ENCODE results near the gene KRTAP24-1. TPM values are rescaled to one million over a fixed set of nuclear protein-coding genes. Genes with fewer than 3 reads are reported as not detected.

Gene KRTAP24-1
- total and polyA plus RNA-seq, 2 of the 4 experiments (the other 2 are of a cell fraction), result not detected

DNA sequence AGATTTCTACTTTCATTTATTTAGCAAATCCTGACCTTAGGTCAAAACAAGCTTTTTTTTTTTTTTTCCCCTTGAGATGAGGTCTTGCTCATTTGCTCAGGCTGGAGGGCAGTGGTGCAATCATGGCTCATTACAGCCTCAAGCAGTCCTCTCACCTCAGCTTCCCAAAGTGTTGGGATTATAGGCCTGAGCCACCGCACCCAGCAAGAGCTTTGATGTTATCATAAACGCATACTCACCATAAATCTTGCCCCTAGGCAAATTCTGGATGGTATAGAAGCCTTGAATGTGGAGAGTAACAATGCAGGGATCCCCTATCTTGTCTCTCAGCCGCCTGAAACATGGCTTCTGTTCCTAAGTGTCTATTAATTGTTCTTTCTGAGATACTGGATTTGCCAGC lies 42.1 kb downstream of the KRTAP24-1 start:
- Histone ChIP-seq H3K4me1 (ENCODE audit: control insufficient read depth, insufficient read depth, low read length) (no peaks in the 10 kb centered on the region), H3K14ac (replicated peaks; ENCODE audit: low read depth, low read length) (no peak overlapping the region), H4K8ac (ENCODE audit: low read depth in 2 of 2, low read length in 2 of 2) (no peak overlapping the region), H3K4me2 (ENCODE audit: low read depth, low read length) (no peak overlapping the region), H3K4me3 (ENCODE audit: insufficient read depth, low read depth, low read length) (no peak overlapping the region), H3K36me3 (ENCODE audit: control insufficient read depth, insufficient read depth, low read length) (no peaks in the 10 kb centered on the region), H3K23ac (ENCODE audit: low read depth, low read length) (no peak overlapping the region), H3K9me1 (ENCODE audit: insufficient read depth, low read length) (no peaks in the 10 kb centered on the region), H2BK5ac (ENCODE audit: low read depth, low read length, poor library complexity, severe bottlenecking) (no peak overlapping the region), H2BK20ac (ENCODE audit: low read depth, low read length) (no peak overlapping the region), H2AK5ac (ENCODE audit: low read depth, low read length) (no peak overlapping the region), H4K91ac (ENCODE audit: insufficient read depth, low read depth, low read length) (no peak overlapping the region), H3K27ac (ENCODE audit: insufficient read depth, low read length) (no peak overlapping the region), H2BK120ac (ENCODE audit: low read depth, low read length) (no peak overlapping the region), H3K4ac (ENCODE audit: low read depth, low read length) (no peak overlapping the region), H2BK15ac (ENCODE audit: low read depth, low read length) (no peak overlapping the region), H3K56ac (ENCODE audit: extremely low read depth, insufficient read depth, low read length) (no peak overlapping the region), H3K9ac (ENCODE audit: low read depth, low read length) (no peak overlapping the region), H4K20me1 (ENCODE audit: insufficient read depth, low read length) (no peaks in the 10 kb centered on the region), H3K27me3 (ENCODE audit: control insufficient read depth, insufficient read depth, low read length) (no peaks in the 10 kb centered on the region), H2AFZ (replicated peaks; ENCODE audit: low read length, poor library complexity) (no peak overlapping the region), H3K79me1 (ENCODE audit: low read depth in 1 of 2, low read length in 2 of 2) (no peaks in the 10 kb centered on the region), H3K9me3 (ENCODE audit: control insufficient read depth, insufficient read depth, low read length) (peaks cover 2% of the 10 kb centered on the region; the same call in 1 of the 2 replicates), H3K18ac (ENCODE audit: low read depth, low read length) (no peak overlapping the region), H2AK9ac (replicated peaks; ENCODE audit: low read depth, low read length, poor library complexity) (no peak overlapping the region), H4K5ac (ENCODE audit: low read depth, low read length) (no peak overlapping the region)
- no TSS peak for BruUV-seq (replicated peaks)
- no CpG with 5 or more reads among the region's 3 CpGs for WGBS, 2 experiments (ENCODE audit: extremely low coverage in 2 of 2, insufficient read length in 1 of 2)
- DNase-seq, result no peak
- ChIA-PET CTCF (no interaction called here), POLR2A (ENCODE audit: unreplicated experiment) (no interaction called here)
- in situ Hi-C loops (cut with MboI; ENCODE audit: low sequenced_read_pairs) (no loop called here), dilution Hi-C loops (cut with HindIII; ENCODE audit: low sequenced_read_pairs, unreplicated experiment) (no loop called here), intact Hi-C loops (cut with micrococcal nuclease) (no loop called here)
- no peak for ATAC-seq (ENCODE audit: low read depth)
- TF ChIP-seq, protein P1, sequence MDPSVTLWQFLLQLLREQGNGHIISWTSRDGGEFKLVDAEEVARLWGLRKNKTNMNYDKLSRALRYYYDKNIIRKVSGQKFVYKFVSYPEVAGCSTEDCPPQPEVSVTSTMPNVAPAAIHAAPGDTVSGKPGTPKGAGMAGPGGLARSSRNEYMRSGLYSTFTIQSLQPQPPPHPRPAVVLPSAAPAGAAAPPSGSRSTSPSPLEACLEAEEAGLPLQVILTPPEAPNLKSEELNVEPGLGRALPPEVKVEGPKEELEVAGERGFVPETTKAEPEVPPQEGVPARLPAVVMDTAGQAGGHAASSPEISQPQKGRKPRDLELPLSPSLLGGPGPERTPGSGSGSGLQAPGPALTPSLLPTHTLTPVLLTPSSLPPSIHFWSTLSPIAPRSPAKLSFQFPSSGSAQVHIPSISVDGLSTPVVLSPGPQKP (IDR thresholded peaks at IDR 0.05; ENCODE audit: borderline replicate concordance, low read depth, low read length), result no peak
- TF ChIP-seq SMC3 (IDR thresholded peaks at IDR 0.05; ENCODE audit: low read depth, low read length) (no peak), FOS (IDR thresholded peaks at IDR 0.05; ENCODE audit: low read depth, low read length) (no peak), RFX5 (IDR thresholded peaks at IDR 0.05; ENCODE audit: low read depth, low read length) (no peak), MAZ (IDR thresholded peaks at IDR 0.05; ENCODE audit: borderline replicate concordance, low read depth, low read length) (no peak), RAD21 (IDR thresholded peaks at IDR 0.05; ENCODE audit: low read length) (no peak), MAFK (IDR thresholded peaks at IDR 0.05; ENCODE audit: low read depth, low read length) (no peak), CHD1 (IDR thresholded peaks at IDR 0.05; ENCODE audit: low read depth, low read length) (no peak), CEBPB (IDR thresholded peaks at IDR 0.05; ENCODE audit: low read depth, low read length) (no peak), BHLHE40 (IDR thresholded peaks at IDR 0.05; ENCODE audit: low read depth, low read length) (no peak), MXI1 (IDR thresholded peaks at IDR 0.05; ENCODE audit: borderline replicate concordance, low read depth, low read length) (no peak)
- TF ChIP-seq, protein P2, sequence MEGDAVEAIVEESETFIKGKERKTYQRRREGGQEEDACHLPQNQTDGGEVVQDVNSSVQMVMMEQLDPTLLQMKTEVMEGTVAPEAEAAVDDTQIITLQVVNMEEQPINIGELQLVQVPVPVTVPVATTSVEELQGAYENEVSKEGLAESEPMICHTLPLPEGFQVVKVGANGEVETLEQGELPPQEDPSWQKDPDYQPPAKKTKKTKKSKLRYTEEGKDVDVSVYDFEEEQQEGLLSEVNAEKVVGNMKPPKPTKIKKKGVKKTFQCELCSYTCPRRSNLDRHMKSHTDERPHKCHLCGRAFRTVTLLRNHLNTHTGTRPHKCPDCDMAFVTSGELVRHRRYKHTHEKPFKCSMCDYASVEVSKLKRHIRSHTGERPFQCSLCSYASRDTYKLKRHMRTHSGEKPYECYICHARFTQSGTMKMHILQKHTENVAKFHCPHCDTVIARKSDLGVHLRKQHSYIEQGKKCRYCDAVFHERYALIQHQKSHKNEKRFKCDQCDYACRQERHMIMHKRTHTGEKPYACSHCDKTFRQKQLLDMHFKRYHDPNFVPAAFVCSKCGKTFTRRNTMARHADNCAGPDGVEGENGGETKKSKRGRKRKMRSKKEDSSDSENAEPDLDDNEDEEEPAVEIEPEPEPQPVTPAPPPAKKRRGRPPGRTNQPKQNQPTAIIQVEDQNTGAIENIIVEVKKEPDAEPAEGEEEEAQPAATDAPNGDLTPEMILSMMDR (conservative IDR thresholded peaks at IDR 0.05; ENCODE audit: low read depth, low read length), result no peak
- TF ChIP-seq, protein P3, sequence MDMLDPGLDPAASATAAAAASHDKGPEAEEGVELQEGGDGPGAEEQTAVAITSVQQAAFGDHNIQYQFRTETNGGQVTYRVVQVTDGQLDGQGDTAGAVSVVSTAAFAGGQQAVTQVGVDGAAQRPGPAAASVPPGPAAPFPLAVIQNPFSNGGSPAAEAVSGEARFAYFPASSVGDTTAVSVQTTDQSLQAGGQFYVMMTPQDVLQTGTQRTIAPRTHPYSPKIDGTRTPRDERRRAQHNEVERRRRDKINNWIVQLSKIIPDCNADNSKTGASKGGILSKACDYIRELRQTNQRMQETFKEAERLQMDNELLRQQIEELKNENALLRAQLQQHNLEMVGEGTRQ (IDR thresholded peaks at IDR 0.05; ENCODE audit: low read depth, low read length), result no peak
